HepG2 (cell line): ENCODE measurements around the gene ACSS1. TPM values are rescaled to one million over a fixed set of nuclear protein-coding genes. Genes with fewer than 3 reads are reported as not detected.

Experiments used
- CAMTA2 ChIP-seq: sonication (generic); formaldehyde crosslinking; IDR thresholded peaks from 2 replicates; pipeline ENCODE4 v1.4.0; 2020; ENCODE audit warnings: mild to moderate bottlenecking, missing genetic modification reagents, borderline replicate concordance
- CBFB ChIP-seq: sonication (generic); formaldehyde crosslinking; IDR thresholded peaks from 2 replicates; pipeline ENCODE4 v1.4.0; 2020; ENCODE audit warnings: missing genetic modification reagents
- NFAT5 ChIP-seq: sonication (generic); formaldehyde crosslinking; IDR thresholded peaks from 2 replicates; pipeline ENCODE4 v1.4.0; 2020; ENCODE audit warnings: missing genetic modification reagents
- POLR2AphosphoS5 ChIP-seq: IDR thresholded peaks from 2 replicates; pipeline ENCODE4 v1.6.1; 2012; ENCODE audit warnings: low read depth, low read length
- RXRA ChIP-seq: sonication (generic); formaldehyde crosslinking; IDR thresholded peaks from 2 replicates; pipeline ENCODE4 v1.5.1; 2020; ENCODE audit warnings: missing genetic modification reagents
- SPEN ChIP-seq: sonication (generic); formaldehyde crosslinking; IDR thresholded peaks from 2 replicates; pipeline ENCODE4 v1.5.1; 2020; ENCODE audit warnings: low read depth, mild to moderate bottlenecking, missing genetic modification reagents
- ZMYM4 ChIP-seq: sonication (generic); formaldehyde crosslinking; IDR thresholded peaks from 2 replicates; pipeline ENCODE4 v1.8.1; 2023; ENCODE audit warnings: mild to moderate bottlenecking, missing genetic modification reagents
- ZNF878 ChIP-seq: sonication (generic); formaldehyde crosslinking; IDR thresholded peaks from 2 replicates; pipeline ENCODE4 v1.8.1; 2023; ENCODE audit warnings: mild to moderate bottlenecking, missing genetic modification reagents, moderate library complexity
- ZNF879 ChIP-seq: sonication (generic); formaldehyde crosslinking; IDR thresholded peaks from 2 replicates; pipeline ENCODE4 v1.8.1; 2023; ENCODE audit warnings: missing genetic modification reagents
- polyA plus RNA-seq, 8 experiments: library from polyadenylated mRNA; depleted of rRNA in 3 of 8; stranded (reverse) in 7 of 8; unstranded in 1 of 8; fragments of >200 nt; fragmentation: Illumina TruSeq in 4 of 8; extraction: Trizol in 4 of 8; gene quantifications; 2 replicates each; pipeline versions ENCODE4 v1.2.1 to v1.2.3, GENCODE V29; 2011 to 2016; ENCODE audit warnings: low read depth in 4 of 8, missing spikeins in 1 of 8, mixed read lengths in 1 of 8; ENCODE audit not compliant: insufficient read depth in 1 of 8
- total RNA-seq, 5 experiments: library from RNA; depleted of rRNA; stranded (reverse); fragments of >200 nt; fragmentation: Illumina TruSeq; extraction: Trizol; gene quantifications; 2 replicates each; pipeline ENCODE4 v1.2.3, GENCODE V29; 2016; ENCODE audit warnings: low read depth in 1 of 5
- TF ChIP-seq, protein P1 (sequence below): sonication (generic); formaldehyde crosslinking; IDR thresholded peaks from 2 replicates; pipeline ENCODE4 v1.4.0; 2020; ENCODE audit warnings: missing genetic modification reagents
- TF ChIP-seq, protein P2 (sequence below): sonication (generic); formaldehyde crosslinking; IDR thresholded peaks from 2 replicates; pipeline ENCODE4 v1.5.0; 2020; ENCODE audit warnings: missing genetic modification reagents
- TF ChIP-seq, protein P3 (sequence below): sonication (generic); formaldehyde crosslinking; IDR thresholded peaks from 2 replicates; pipeline ENCODE4 v1.8.0; 2022; ENCODE audit warnings: low read depth, missing genetic modification reagents

ACSS1 gene
- total and polyA plus RNA-seq, 2 of the 13 experiments (the other 11 are each of a cell fraction or from before 2014, with no cell fraction given): 15.2 to 41.6 TPM

- TF ChIP-seq NFAT5 (CRISPR knock-in tag): 0 out of 2 replicates have a peak, but pooled peaks have one; percentile 72
- TF ChIP-seq, protein P1, sequence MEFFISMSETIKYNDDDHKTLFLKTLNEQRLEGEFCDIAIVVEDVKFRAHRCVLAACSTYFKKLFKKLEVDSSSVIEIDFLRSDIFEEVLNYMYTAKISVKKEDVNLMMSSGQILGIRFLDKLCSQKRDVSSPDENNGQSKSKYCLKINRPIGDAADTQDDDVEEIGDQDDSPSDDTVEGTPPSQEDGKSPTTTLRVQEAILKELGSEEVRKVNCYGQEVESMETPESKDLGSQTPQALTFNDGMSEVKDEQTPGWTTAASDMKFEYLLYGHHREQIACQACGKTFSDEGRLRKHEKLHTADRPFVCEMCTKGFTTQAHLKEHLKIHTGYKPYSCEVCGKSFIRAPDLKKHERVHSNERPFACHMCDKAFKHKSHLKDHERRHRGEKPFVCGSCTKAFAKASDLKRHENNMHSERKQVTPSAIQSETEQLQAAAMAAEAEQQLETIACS (CRISPR knock-in tag): peak; percentile 41; the same call in 1 of the 2 replicates
- peak; percentile 43 for TF ChIP-seq ZNF878 (CRISPR knock-in tag)
- no peak for TF ChIP-seq SPEN (CRISPR knock-in tag)
- TF ChIP-seq RXRA (CRISPR knock-in tag): peak; percentile 30; the same call in 1 of the 2 replicates
- TF ChIP-seq ZMYM4: 0 out of 2 replicates have a peak, but pooled peaks have one; percentile 2
- TF ChIP-seq, protein P2, sequence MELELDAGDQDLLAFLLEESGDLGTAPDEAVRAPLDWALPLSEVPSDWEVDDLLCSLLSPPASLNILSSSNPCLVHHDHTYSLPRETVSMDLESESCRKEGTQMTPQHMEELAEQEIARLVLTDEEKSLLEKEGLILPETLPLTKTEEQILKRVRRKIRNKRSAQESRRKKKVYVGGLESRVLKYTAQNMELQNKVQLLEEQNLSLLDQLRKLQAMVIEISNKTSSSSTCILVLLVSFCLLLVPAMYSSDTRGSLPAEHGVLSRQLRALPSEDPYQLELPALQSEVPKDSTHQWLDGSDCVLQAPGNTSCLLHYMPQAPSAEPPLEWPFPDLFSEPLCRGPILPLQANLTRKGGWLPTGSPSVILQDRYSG (CRISPR knock-in tag): peak; percentile 61; the same call in 1 of the 2 replicates
- no peak for TF ChIP-seq ZNF879 (CRISPR knock-in tag)
- no peak for TF ChIP-seq POLR2AphosphoS5
- peak; percentile 17; the same call in 1 of the 2 replicates for TF ChIP-seq CBFB
- TF ChIP-seq, protein P3, sequence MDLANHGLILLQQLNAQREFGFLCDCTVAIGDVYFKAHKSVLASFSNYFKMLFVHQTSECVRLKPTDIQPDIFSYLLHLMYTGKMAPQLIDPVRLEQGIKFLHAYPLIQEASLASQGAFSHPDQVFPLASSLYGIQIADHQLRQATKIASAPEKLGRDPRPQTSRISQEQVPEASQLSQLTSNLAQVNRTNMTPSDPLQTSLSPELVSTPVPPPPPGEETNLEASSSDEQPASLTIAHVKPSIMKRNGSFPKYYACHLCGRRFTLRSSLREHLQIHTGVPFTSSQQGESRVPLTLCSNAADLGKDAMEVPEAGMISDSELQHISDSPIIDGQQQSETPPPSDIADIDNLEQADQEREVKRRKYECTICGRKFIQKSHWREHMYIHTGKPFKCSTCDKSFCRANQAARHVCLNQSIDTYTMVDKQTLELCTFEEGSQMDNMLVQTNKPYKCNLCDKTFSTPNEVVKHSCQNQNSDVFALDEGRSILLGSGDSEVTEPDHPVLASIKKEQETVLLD (CRISPR knock-in tag): no peak
- peak; percentile 27; the same call in 1 of the 2 replicates for TF ChIP-seq CAMTA2
Observed at GRCh38 chr20:25032478-25033264, 25.3 kb downstream of the ACSS1 start (continued).
